ENCODE results near the gene ACADSB.

- no peak for TF ChIP-seq POLR2A (IDR thresholded peaks at IDR 0.05)
- TF ChIP-seq POLR2AphosphoS5 (IDR thresholded peaks at IDR 0.05): no peak
Measured at GRCh38 chr10:122992031-122992585, 16.7 kb upstream of the ACADSB start.

All from transverse colon (tissue), 3 donors.